ENCODE results near the gene DNAJC12. TPM values are rescaled to one million over a fixed set of nuclear protein-coding genes. Genes with fewer than 3 reads are reported as not detected.

DNAJC12 gene
- polyA plus RNA-seq, 1 of the 3 experiments (the other 2 are of a cell fraction) = 7.9 TPM

- TF ChIP-seq MEF2A (IDR thresholded peaks at IDR 0.05; ENCODE audit: borderline replicate concordance, low read depth) (no peak), IRF3 (IDR thresholded peaks at IDR 0.05; ENCODE audit: low read depth, low read length) (no peak), MAX (IDR thresholded peaks at IDR 0.05; ENCODE audit: low read depth) (no peak), RCOR1 (IDR thresholded peaks at IDR 0.05; ENCODE audit: low read length) (no peak), FOXJ3 (CRISPR knock-in tag; IDR thresholded peaks at IDR 0.05) (no peak), JUND (IDR thresholded peaks at IDR 0.05) (no peak), FOSL2 (IDR thresholded peaks at IDR 0.05; ENCODE audit: borderline replicate concordance, low read depth) (no peak), RXRA (IDR thresholded peaks at IDR 0.05; ENCODE audit: borderline replicate concordance, low read depth) (no peak), EP300 (IDR thresholded peaks at IDR 0.05; ENCODE audit: borderline replicate concordance in 1 of 2, low read depth in 1 of 2, low read length in 1 of 2) (no peak), MXI1 (IDR thresholded peaks at IDR 0.05; ENCODE audit: low read depth, low read length) (no peak), NRF1 (IDR thresholded peaks at IDR 0.05; ENCODE audit: low read depth, low read length) (no peak), REST (IDR thresholded peaks at IDR 0.05; ENCODE audit: low read depth, low read length) (no peak), ZBTB33 (IDR thresholded peaks at IDR 0.05; ENCODE audit: borderline replicate concordance, low read depth) (no peak), TCF12 (IDR thresholded peaks at IDR 0.05) (no peak), YY1 (IDR thresholded peaks at IDR 0.05; ENCODE audit: low read depth) (no peak), TEAD4 (IDR thresholded peaks at IDR 0.05; ENCODE audit: borderline replicate concordance, insufficient read depth) (no peak)
- Histone ChIP-seq H4K20me1 (ENCODE audit: insufficient read depth) (no peaks in the 10 kb centered on the region), H3K36me3 (replicated peaks in 1 of 2; ENCODE audit: control insufficient read depth in 1 of 2, insufficient read depth in 2 of 2, low read length in 1 of 2) (no peaks in the 10 kb centered on the region), H2AFZ (ENCODE audit: low read depth) (no peak overlapping the region), H3K27ac (ENCODE audit: low read depth in 2 of 2, low read length in 1 of 2) (no peak overlapping the region), H3K9me3 (no peaks in the 10 kb centered on the region), H3K9me2 (no peaks in the 10 kb centered on the region), H3K4me3 (ENCODE audit: low read depth in 2 of 2, low read length in 1 of 2) (no peak overlapping the region), H3K27me3 (ENCODE audit: insufficient read depth) (no peaks in the 10 kb centered on the region; the same call in 1 of the 2 replicates), H3F3A (replicated peaks; ENCODE audit: insufficient read depth) (no peaks in the 10 kb centered on the region), H3K4me1 (ENCODE audit: control insufficient read depth in 1 of 2, insufficient read depth in 2 of 2, low read depth in 1 of 2, low read length in 1 of 2) (no peaks in the 10 kb centered on the region), H3K9ac (no peak overlapping the region), H3K4me2 (no peak overlapping the region), H3K79me2 (ENCODE audit: insufficient read depth) (no peaks in the 10 kb centered on the region)
- ChIA-PET POLR2A (no interaction called here), CTCF (interaction anchor here (1.2 to 2.7 kb wide), 3 partner anchors 18 to 118 kb away, joined by 4 to 19 read pairs (median 6); no protein-coding TSS in a partner anchor)
- DNase-seq = no peak
- WGBS (ENCODE audit: low lambda C conversion rate) = 22% methylated on average over 3 of the region's 3 CpGs
These were observed 53.5 kb downstream of the DNAJC12 start for GRCh38 chr10:67784474-67784873.
